Right cardiac atrium (tissue), 5 donors: Measurements from ENCODE around the gene UTP25. TPM values are rescaled to one million over a fixed set of nuclear protein-coding genes. Genes with fewer than 3 reads are reported as not detected.

Experiments used
- ATAC-seq, 2 donors: fragments of 200-7000 bp; cut with Tn5 transposase; one replicate each; pipeline versions ENCODE4 v1.8.0 to v1.9.1; 2020; ENCODE audit warnings: moderate library complexity in 2 of 2, mild to moderate bottlenecking in 1 of 2
- DNase-seq, 3 donors: peaks; one replicate each; pipeline ENCODE4 v3.0.0-alpha.2; 2020
- H3K27ac ChIP-seq: one replicate; pipeline ENCODE4 v1.5.1; 2013; ENCODE audit warnings: mild to moderate bottlenecking, low read length, control low read depth, moderate library complexity
- H3K27me3 ChIP-seq: one replicate; pipeline ENCODE4 v1.6.1; 2013; ENCODE audit not compliant: control insufficient read depth, insufficient read depth
- H3K4me1 ChIP-seq: one replicate; pipeline ENCODE4 v1.6.1; 2013; ENCODE audit warnings: low read length; ENCODE audit not compliant: control insufficient read depth, insufficient read depth
- H3K4me3 ChIP-seq: one replicate; pipeline ENCODE4 v1.5.1; 2013; ENCODE audit warnings: low read length, control low read depth
- H3K9me3 ChIP-seq: one replicate; pipeline ENCODE4 v1.6.1; 2013; ENCODE audit warnings: low read length; ENCODE audit not compliant: control insufficient read depth
- WGBS: extraction: QIAGEN DNeasy Blood & Tissue Kit; methylation state at CpG from one replicate; pipeline ENCODE4 v1.1.7; 2013; 5-methylcytosine and 5-hydroxymethylcytosine counted together
- intact Hi-C, 4 donors: fragments of 100-400 bp; cut with DNase I; formaldehyde crosslinking; loops; one replicate each; pipeline versions ENCODE4 v1.11.0 to v1.14.0; 2022 to 2023
- polyA plus RNA-seq: library from polyadenylated mRNA; stranded (reverse); fragments of 200-250 nt; gene quantifications from one replicate; pipeline ENCODE4 v1.2.3, GENCODE V29; 2013
- total RNA-seq, 4 donors: library from RNA; stranded (reverse); fragmentation: NEBNext Ultra II Directional; extraction: Animal tissue kit (Norgen Biotek cat#: 25700); gene quantifications; one replicate each; pipeline ENCODE4 v1.2.1, GENCODE V29; 2021
- donor health status: healthy with polysubstance abuse.
- donor health status: DM: no; HTN: yes; CAD: no.
- donor health status: DM: no; HTN: no; CAD: no.
- donor health status: DM: no; HTN: yes; CAD: no; lungs with severe emphysema.
- donor health status: DM: yes; HTN: yes; CAD: no.

The UTP25 gene
- total and polyA plus RNA-seq, 5 donors, result 1.2 to 3.1 (median 2.9) TPM

DNA sequence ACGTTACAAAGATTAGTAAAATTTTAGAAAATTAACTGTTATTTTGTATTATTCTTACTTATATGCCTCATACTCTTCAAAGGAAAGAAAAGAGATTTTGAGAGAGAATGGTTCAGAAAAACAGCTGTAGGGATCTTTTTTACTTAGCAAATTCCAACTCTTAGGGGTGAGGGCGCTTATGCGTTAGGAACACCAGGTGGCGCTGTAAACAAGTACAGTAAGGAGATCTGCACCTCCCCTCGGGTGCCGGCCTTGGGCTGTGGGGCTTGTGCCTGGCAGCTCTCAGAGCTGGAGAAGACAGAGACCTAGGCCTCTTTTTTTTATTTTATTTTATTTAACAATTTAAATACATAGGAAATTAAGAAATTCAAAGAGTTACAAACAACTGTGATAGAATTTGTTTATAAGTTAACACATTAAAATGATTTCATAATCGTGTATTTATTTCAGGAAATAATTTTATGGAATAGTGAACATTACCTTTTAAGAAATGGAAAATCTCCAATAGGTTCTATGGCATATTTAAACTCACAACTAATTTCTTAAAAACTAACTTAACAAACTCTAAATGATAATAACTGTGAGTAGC is 32.6 kb downstream of the UTP25 start:
- DNase-seq, result peak; percentile 77 to 88 (median 81)
- intact Hi-C loops, result loop anchor here (5.0 to 10.0 kb wide), 2 partner anchors 124 to 127 kb away; no protein-coding TSS in a partner anchor

DNA sequence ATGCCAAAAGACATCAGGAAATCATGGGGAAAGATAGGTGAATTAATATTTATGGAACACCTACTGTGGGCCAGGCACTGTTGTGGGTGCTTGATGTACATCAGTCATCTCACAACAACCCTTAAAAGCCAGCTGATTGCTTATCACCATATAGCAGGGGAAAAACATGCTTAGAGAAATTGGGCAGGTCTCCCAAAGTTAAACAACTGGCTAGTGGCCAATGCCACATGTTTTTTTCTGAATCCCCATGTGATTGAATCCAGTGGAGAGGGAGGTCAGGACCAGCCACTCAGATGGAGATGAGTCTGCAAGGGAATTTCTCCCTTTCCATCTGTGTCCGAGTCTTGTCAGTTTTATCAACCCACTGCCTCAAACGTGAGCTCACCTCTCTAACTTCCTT is 33.5 kb downstream of the UTP25 start:
- no peak for DNase-seq
- ATAC-seq, result no peak
- Histone ChIP-seq H3K4me1 (no peaks in the 10 kb centered on the region), H3K9me3 (no peaks in the 10 kb centered on the region), H3K4me3 (no peak overlapping the region), H3K27me3 (no peaks in the 10 kb centered on the region), H3K27ac (no peak overlapping the region)
- intact Hi-C loops, result loop anchor here (5.0 to 10.0 kb wide), 2 partner anchors 124 to 126 kb away; no protein-coding TSS in a partner anchor
- 39% methylated on average over 2 of the region's 2 CpGs for WGBS

More for the DNA sequence above, 32.6 kb downstream of the UTP25 start:
- Histone ChIP-seq H3K9me3 (no peaks in the 10 kb centered on the region), H3K4me3 (no peak overlapping the region), H3K27ac (no peak overlapping the region), H3K27me3 (no peaks in the 10 kb centered on the region), H3K4me1 (no peaks in the 10 kb centered on the region)
- WGBS, result 14% methylated on average over 7 of the region's 7 CpGs
- ATAC-seq, result peak; percentile 83 to 84

DNA sequence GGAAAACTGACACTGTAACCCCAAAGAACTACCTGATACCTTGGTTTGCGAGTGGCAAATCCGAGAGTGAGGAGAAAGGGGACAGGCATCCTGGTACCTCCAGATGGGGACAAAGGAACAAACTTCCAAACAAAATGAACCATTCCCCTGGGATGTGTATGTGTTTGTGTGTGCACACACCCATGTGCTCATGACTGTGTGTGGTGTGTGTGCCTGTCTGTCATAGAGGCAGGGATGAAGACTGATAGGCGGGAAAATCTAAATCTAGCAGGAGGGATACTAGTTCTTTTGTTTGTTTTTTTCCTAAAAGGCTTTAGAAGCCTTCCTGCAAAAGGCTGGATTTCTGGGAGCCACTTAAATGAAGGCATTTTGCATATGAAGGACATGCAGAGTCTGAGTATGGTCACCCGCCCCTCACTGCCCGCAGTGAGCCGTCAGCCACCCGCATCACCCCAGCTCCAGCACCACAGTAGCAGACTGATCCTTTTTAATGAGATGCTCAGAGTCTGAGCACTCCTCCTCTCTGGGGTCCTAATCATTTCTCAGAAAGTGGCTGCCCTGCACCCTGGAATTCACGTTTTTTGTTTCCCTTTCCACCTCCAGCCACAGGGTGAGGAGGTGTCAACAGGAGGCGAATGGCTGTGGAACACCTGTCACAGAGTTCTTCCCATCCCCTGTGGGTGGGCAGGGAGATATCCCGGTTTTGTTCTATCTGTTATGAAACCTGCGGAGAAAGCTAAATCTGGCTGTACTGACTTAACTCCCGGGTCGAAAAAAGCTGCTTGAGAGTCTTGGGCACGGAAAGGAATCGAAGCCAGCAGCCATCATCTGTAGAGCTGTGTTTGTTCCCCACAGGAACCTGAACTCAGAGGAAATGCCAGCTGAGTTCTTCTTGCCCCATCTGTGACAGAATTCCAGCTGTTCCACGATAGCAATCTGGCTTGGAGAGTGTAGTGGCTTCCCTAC is 34.9 kb downstream of the UTP25 start:
- H3K4me1 ChIP-seq, result no peaks in the 10 kb centered on the region
- DNase-seq (no peak), ATAC-seq (no peak)
- H3K27ac ChIP-seq, result no peak overlapping the region
- H3K27me3 ChIP-seq, result no peaks in the 10 kb centered on the region
- 46% methylated on average over 16 of the region's 16 CpGs for WGBS
- H3K9me3 ChIP-seq, result no peaks in the 10 kb centered on the region
- intact Hi-C loops, result loop anchor here (5.0 to 10.0 kb wide), 2 partner anchors 122 to 125 kb away; no protein-coding TSS in a partner anchor
- no peak overlapping the region for H3K4me3 ChIP-seq

DNA sequence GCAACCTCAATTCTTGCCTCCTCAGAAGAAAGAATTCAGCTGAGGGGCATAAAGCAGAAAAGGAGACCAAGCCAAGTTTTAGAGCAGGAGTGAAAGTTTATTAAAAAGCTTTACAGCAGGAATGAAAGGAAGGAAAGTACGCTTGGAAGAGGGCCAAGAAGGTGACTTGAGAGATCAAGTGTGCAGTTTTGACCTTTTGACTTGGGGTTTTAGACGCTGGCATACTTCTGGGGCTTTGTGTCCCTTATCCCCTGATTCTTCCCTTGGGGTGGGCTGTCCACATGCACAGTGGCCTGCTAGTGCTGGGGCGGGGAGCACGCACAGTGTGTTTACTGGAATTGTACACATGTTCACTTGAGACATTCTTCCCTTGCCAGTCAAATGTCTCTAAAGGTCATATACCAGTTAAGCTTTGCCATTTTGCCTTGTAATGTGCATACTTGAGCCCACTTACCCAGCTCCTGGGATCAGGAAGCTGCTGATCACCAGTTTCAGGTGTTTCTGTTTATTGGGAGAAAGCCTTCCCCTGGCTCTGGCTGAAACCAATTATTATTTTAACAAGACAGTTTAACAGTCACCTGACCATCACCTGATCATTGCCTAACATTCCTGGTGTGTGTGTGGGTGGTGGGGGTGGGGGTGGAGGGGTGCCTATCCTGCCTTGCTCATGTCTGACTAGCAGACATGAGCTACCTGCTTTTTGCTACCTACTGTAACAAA is 36.2 kb downstream of the UTP25 start:
- no peaks in the 10 kb centered on the region for H3K27me3 ChIP-seq
- no peak overlapping the region for H3K4me3 ChIP-seq
- no peak overlapping the region for H3K27ac ChIP-seq
- no peak for ATAC-seq
- no peaks in the 10 kb centered on the region for H3K9me3 ChIP-seq
- intact Hi-C loops, result loop anchor here (5.0 to 10.0 kb wide), 2 partner anchors 121 to 123 kb away; no protein-coding TSS in a partner anchor
- H3K4me1 ChIP-seq, result no peaks in the 10 kb centered on the region
- 69% methylated on average over 4 of the region's 4 CpGs for WGBS
- DNase-seq, result no peak

DNA sequence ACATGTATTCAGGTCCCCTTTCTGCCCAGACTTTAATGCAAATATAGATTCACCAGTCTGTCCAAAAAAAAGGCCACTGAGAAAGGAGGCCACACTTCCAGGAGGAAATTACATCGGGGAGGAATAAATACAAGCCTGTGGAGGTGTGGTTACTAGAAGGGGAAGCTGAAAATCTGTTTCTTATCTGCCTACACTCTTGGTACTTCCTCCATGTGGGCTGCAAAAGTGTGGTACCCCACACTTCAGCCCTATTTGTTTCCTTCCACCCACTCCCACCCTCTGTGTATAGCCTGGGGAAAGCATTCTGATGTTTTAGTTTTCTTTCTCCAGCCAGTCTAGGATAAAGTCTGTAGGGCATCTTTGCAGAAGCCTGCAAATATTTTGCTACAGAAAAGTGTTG is 38.4 kb downstream of the UTP25 start:
- intact Hi-C loops, result loop anchor here in 2 of 4 donors (10.0 kb wide), 1 partner anchor 119 kb away; no protein-coding TSS in a partner anchor
- no peak for ATAC-seq

DNA sequence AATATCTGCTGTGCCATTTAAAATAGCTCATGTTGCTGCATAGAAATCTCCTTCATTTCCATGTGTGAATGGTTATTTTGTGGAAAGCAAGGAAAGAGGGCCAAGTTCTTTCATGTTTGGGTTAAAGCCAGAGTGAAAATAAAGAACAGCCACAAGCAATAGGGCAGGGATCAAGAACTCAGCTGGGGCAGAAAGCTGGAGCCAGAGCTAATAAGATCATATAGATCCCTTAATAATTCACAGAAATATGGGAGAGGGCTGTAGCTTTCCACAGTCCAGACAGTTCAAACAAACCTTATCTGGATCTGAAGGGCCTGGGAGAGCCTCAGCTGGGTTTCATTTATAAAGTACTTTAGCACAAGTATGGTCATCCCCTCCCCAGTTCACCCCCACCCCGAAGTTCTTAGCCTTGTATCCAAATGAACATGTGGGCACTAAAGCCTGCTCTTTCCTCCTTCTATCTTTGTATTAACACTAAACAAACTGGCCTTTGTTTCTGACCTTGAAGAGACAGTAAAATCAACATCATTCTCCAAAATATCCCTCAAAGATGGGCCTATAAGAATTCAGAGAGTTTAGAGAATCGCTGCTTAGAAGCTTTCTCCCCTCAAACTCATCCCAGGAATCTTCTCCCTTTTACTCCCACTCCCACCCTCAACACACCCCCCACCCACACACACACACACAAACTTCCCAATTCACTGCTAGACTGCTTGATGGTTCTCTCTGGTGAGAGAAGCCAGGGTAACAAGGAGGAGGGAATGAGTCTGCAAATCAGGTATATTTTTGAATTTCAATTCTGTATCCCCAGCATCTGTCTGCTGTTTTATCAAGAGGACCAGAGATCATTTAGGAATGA is 41.7 kb downstream of the UTP25 start:
- ATAC-seq, result no peak
- H3K4me1 ChIP-seq, result no peaks in the 10 kb centered on the region
- 52% methylated on average over 2 of the region's 2 CpGs for WGBS
- H3K27ac ChIP-seq, result no peak overlapping the region
- DNase-seq, result no peak
- intact Hi-C loops, result loop anchor here in 2 of 4 donors (10.0 kb wide), 1 partner anchor 115 kb away; no protein-coding TSS in a partner anchor
- H3K4me3 ChIP-seq, result no peak overlapping the region
- no peaks in the 10 kb centered on the region for H3K27me3 ChIP-seq
- H3K9me3 ChIP-seq, result no peaks in the 10 kb centered on the region

More for the DNA sequence above, 38.4 kb downstream of the UTP25 start:
- DNase-seq, result no peak
- Histone ChIP-seq H3K27ac (no peak overlapping the region), H3K4me3 (no peak overlapping the region), H3K9me3 (no peaks in the 10 kb centered on the region), H3K27me3 (no peaks in the 10 kb centered on the region), H3K4me1 (no peaks in the 10 kb centered on the region)
- WGBS, result 54% methylated on average over 1 of the region's 1 CpG

DNA sequence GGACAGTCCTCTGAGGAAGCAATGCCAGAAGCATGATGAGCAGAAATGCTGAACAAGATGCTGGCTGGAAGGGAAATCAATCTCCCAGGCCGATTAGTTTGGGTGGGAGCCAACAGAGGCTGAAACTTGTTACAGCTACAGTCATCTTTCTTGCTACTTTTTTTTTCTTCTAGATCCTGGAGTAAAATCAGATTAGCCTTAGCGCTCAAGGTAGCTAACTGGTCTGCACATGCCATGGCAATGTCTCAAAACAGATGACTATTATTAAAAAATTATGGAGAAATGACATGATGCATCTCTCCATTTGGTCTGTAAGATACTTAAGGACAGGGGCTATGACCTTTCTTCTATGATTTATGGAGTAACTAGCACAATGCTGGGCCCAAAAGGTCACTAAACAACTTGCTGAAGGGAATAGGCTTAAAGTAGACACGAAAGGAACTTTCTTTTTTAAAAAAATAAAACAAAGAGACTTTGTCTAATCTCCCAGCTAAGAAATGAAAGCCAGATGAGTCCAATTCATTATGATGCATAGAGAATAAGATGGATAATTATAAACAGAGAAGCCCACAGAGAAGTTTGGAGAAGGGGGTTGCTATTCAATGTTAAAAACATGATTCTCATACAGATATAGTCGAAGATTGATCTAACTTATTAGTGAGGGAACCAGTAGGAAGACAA is 42.5 kb downstream of the UTP25 start:
- Histone ChIP-seq H3K9me3 (no peaks in the 10 kb centered on the region), H3K4me3 (no peak overlapping the region), H3K4me1 (no peaks in the 10 kb centered on the region), H3K27ac (no peak overlapping the region), H3K27me3 (no peaks in the 10 kb centered on the region)
- intact Hi-C loops, result no loop called here
- no peak for DNase-seq
- no peak for ATAC-seq
- 46% methylated on average over 4 of the region's 4 CpGs for WGBS

DNA sequence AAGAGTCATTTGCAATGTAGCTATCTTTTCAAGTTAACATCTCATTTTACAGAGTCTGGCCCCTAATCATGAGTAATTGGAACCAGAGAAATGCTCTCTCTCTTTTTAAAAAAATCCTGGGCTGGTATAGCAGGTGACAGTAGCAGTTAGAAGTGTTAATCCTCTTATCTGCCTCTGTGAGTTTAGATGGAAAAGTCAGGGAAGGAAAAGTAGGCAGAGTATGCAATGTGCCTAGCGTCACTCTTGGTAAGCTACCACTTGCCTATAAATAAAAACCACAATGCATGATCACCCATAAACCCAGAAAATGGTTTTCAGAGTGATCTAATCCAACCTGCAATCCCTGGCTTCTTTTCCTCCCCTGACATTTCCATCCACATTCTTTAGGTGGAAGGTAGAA is 43.2 kb downstream of the UTP25 start:
- Histone ChIP-seq H3K27ac (no peak overlapping the region), H3K4me3 (no peak overlapping the region), H3K4me1 (no peaks in the 10 kb centered on the region), H3K9me3 (no peaks in the 10 kb centered on the region), H3K27me3 (no peaks in the 10 kb centered on the region)
- DNase-seq, result no peak
- ATAC-seq, result no peak
- intact Hi-C loops, result no loop called here
- WGBS, result 73% methylated on average over 1 of the region's 1 CpG

DNA sequence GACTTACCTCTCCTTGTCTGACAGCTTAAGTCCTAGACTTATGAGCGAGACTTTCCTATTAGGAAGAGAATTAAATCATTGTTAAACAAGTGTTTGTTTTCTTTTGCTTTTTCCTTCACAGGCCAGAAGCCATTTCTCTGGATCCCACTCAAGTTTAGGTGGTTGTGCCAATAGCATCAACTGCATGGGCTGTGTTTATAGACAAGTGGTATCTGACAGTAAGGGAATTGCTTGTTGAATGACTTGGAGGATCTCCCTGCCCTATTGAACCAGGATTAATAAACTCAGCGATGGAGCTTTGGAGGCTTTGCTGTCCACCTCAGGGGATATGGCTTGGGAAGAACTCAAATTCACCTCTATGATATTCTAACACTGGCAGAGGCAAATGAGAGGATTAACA is 43.7 kb downstream of the UTP25 start:
- no peaks in the 10 kb centered on the region for H3K4me1 ChIP-seq
- H3K4me3 ChIP-seq, result no peak overlapping the region
- 74% methylated on average over 2 of the region's 2 CpGs for WGBS
- DNase-seq (no peak), ATAC-seq (no peak)
- intact Hi-C loops, result no loop called here
- no peak overlapping the region for H3K27ac ChIP-seq
- H3K27me3 ChIP-seq, result no peaks in the 10 kb centered on the region
- no peaks in the 10 kb centered on the region for H3K9me3 ChIP-seq
